NCI-H1436 treated with DMSO at 0.1 percent for 48 hours (cell line): ENCODE results near the gene SETBP1.

Source experiments
- DNase-seq: peaks from one replicate; lab custom pipeline; 2025; lab: John Stamatoyannopoulos, UW

SETBP1 gene

DNA sequence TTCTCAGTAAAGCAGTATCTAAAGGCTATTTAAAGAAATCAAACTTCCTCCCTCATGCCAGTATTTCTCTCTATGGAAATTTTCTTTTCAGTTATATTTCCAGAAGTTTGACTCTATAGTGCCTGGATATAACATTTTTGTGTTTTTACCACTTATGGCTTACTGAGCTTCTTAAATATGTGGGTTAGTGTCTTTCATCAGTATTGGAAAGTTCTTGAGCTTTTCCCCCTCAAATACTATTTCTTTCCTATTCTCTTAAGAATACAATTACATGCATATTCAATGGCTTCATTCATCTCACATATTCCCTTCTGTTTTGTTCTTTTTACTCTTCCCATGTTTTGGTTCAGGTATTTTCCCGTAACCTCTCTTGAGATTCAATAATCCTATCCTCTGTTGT, 432.0 kb downstream of the SETBP1 start:
- no peak for DNase-seq

DNA sequence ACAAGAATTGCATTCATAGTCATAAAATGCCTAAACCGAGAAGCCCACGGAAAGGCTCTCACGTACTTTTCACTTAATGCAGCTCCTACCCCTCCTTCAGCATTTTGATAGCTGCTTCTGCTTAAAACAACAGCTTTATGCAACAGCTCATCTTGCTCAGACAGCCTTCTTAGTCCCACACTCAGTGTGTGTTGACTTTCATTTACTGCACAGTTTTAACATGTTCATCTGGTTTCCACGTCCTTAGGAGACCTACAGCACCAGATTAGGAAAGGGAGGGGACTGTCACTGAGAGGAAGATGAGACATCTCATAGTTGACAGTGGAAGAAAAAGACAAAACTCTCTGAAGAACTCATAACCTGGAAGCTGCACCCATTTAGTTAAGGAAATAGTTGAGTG, 435.4 kb downstream of the SETBP1 start:
- DNase-seq = no peak
